Liver (tissue), 9 donors: ENCODE data around the gene FDX1. TPM values are rescaled to one million over a fixed set of nuclear protein-coding genes. Genes with fewer than 3 reads are reported as not detected.

Source experiments
- DNase-seq: peaks from one replicate; pipeline ENCODE4 v3.0.0-alpha.2; 2017; ENCODE audit warnings: low spot score
- H3K27ac ChIP-seq, 2 donors: one replicate each; pipeline ENCODE4 v1.7.0; 2013; ENCODE audit warnings: inconsistent platforms in 2 of 2, low read length in 2 of 2, control low read depth in 1 of 2, low read depth in 1 of 2, mild to moderate bottlenecking in 1 of 2
- H3K27me3 ChIP-seq, 4 donors: one replicate each; pipeline versions ENCODE4 v1.6.1 to v1.7.0; 2013; ENCODE audit warnings: low read length in 3 of 4, inconsistent platforms in 1 of 4, mild to moderate bottlenecking in 1 of 4, moderate library complexity in 1 of 4; ENCODE audit not compliant: control insufficient read depth in 4 of 4, insufficient read depth in 4 of 4
- H3K36me3 ChIP-seq, 4 donors: one replicate each; pipeline versions ENCODE4 v1.6.1 to v1.7.0; 2013; ENCODE audit warnings: low read length in 3 of 4, mild to moderate bottlenecking in 3 of 4, low read depth in 1 of 4, moderate library complexity in 1 of 4; ENCODE audit not compliant: control insufficient read depth in 4 of 4, insufficient read depth in 3 of 4
- H3K4me1 ChIP-seq, 4 donors: one replicate each; pipeline versions ENCODE4 v1.6.1 to v1.7.0; 2013; ENCODE audit warnings: low read length in 3 of 4, mild to moderate bottlenecking in 3 of 4, moderate library complexity in 1 of 4; ENCODE audit not compliant: control insufficient read depth in 4 of 4, insufficient read depth in 4 of 4
- H3K4me3 ChIP-seq, 3 donors: one replicate each; pipeline versions ENCODE4 v1.6.1 to v1.7.0; 2013; ENCODE audit warnings: low read length in 3 of 3, control low read depth in 1 of 3, low read depth in 1 of 3, mild to moderate bottlenecking in 1 of 3
- H3K9ac ChIP-seq, 2 donors: one replicate each; pipeline ENCODE4 v1.7.0; 2013; ENCODE audit warnings: low read length in 2 of 2, mild to moderate bottlenecking in 2 of 2, moderate library complexity in 2 of 2, control low read depth in 1 of 2, low read depth in 1 of 2
- H3K9me3 ChIP-seq, 4 donors: one replicate each; pipeline versions ENCODE4 v1.6.1 to v1.7.0; 2013; ENCODE audit warnings: low read length in 3 of 4; ENCODE audit not compliant: control insufficient read depth in 4 of 4
- EGR1 ChIP-seq, 2 donors: IDR thresholded peaks; 2 replicates each; pipeline ENCODE4 v1.6.1; 2016 to 2018; ENCODE audit warnings: antibody characterized with exemption in 2 of 2, low read depth in 2 of 2
- FOXA1 ChIP-seq: IDR thresholded peaks from 2 replicates; pipeline ENCODE4 v1.6.1; 2016; ENCODE audit warnings: antibody characterized with exemption
- FOXA2 ChIP-seq: IDR thresholded peaks from 2 replicates; pipeline ENCODE4 v1.6.1; 2016; ENCODE audit warnings: antibody characterized with exemption
- GABPA ChIP-seq, 2 donors: IDR thresholded peaks in 1 of 2; conservative IDR thresholded peaks in 1 of 2; 2 replicates each; pipeline ENCODE4 v1.6.1; 2016; ENCODE audit warnings: antibody characterized with exemption in 2 of 2, mild to moderate bottlenecking in 1 of 2, moderate library complexity in 1 of 2
- HNF4A ChIP-seq, 2 donors: conservative IDR thresholded peaks; 2 replicates each; pipeline ENCODE4 v1.6.1; 2016; ENCODE audit warnings: antibody characterized with exemption in 2 of 2, mild to moderate bottlenecking in 2 of 2
- HNF4G ChIP-seq: IDR thresholded peaks from 2 replicates; pipeline ENCODE4 v1.6.1; 2016; ENCODE audit warnings: antibody characterized with exemption
- JUND ChIP-seq, 2 donors: IDR thresholded peaks; 2 replicates each; pipeline ENCODE4 v1.6.1; 2016; ENCODE audit warnings: antibody characterized with exemption in 2 of 2
- NR2F2 ChIP-seq: IDR thresholded peaks from 2 replicates; pipeline ENCODE4 v1.6.1; 2016; ENCODE audit warnings: antibody characterized with exemption
- RAD21 ChIP-seq, 2 donors: IDR thresholded peaks; 2 replicates each; pipeline ENCODE4 v1.6.1; 2016; ENCODE audit warnings: antibody characterized with exemption in 2 of 2, mild to moderate bottlenecking in 2 of 2
- RXRA ChIP-seq, 2 donors: IDR thresholded peaks; 2 replicates each; pipeline ENCODE4 v1.6.1; 2017 to 2018; ENCODE audit warnings: antibody characterized with exemption in 2 of 2, mild to moderate bottlenecking in 1 of 2
- SP1 ChIP-seq: IDR thresholded peaks from 2 replicates; pipeline ENCODE4 v1.6.1; 2018; ENCODE audit warnings: antibody characterized with exemption, mild to moderate bottlenecking
- TAF1 ChIP-seq: conservative IDR thresholded peaks from 2 replicates; pipeline ENCODE4 v1.6.1; 2016; ENCODE audit warnings: antibody characterized with exemption, mild to moderate bottlenecking
- YY1 ChIP-seq: IDR thresholded peaks from 2 replicates; pipeline ENCODE4 v1.6.1; 2016; ENCODE audit warnings: antibody characterized with exemption, mild to moderate bottlenecking
- ZBTB33 ChIP-seq: IDR thresholded peaks from 2 replicates; pipeline ENCODE4 v1.6.1; 2016; ENCODE audit warnings: antibody characterized with exemption
- WGBS: extraction: QIAGEN DNeasy Blood & Tissue Kit; methylation state at CpG from one replicate; pipeline ENCODE4 v1.1.7; 2013; 5-methylcytosine and 5-hydroxymethylcytosine counted together
- polyA plus RNA-seq, 2 donors: library from polyadenylated mRNA; stranded (reverse) in 1 of 2; unstranded in 1 of 2; fragments of 200-250 nt in 1 of 2; fragments of >200 nt in 1 of 2; fragmentation: Nextera tagmentation in 1 of 2; extraction: Ambion mirVana in 1 of 2; gene quantifications; one replicate each; pipeline versions ENCODE4 v1.2.1 to v1.2.3, GENCODE V29; 2013 to 2015
- total RNA-seq, 2 donors: library from RNA; depleted of rRNA; stranded (reverse); fragments of >200 nt; gene quantifications; one replicate each; pipeline ENCODE4 v1.2.3, GENCODE V29; 2014
- TF ChIP-seq, protein P1 (sequence below): fragments of 150-350 bp; IDR thresholded peaks from 2 replicates; pipeline ENCODE4 v1.5.1; 2017; ENCODE audit warnings: improper control_type of control experiment, low read depth, low read length; ENCODE audit not compliant: missing input control
- TF ChIP-seq, protein P2 (sequence below): IDR thresholded peaks from 2 replicates; pipeline ENCODE4 v1.6.1; 2016; ENCODE audit warnings: antibody characterized with exemption
- TF ChIP-seq, protein P3 (sequence below): IDR thresholded peaks from 2 replicates; pipeline ENCODE4 v1.6.1; 2016; ENCODE audit warnings: antibody characterized with exemption
- donor health status: healthy.
- donor health status: healthy.
- donor health status: healthy.
- donor health status: healthy.
- donor health status: healthy.

Gene FDX1
- total and polyA plus RNA-seq, 4 donors: 6.8 to 28.8 (median 17.1) TPM

DNA sequence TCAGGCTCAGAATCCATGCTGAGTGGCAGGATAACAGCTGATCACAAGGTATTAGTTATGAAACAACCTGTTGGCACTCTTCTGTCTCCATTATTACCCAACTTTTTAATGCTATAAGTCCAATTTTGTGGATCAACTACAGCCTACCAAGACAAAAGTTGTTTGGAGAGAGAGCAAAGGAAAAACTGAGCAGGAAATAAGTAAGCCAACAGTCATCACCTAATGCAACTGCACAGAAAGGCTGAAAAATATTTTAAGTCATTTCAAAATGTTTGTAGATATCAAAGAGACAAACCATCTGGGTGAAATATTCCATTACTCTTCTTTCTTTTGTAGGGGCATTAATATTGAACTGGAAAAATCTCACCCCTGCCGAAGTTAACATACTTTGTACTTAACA lies 41.6 kb downstream of the FDX1 start:
- TF ChIP-seq RXRA (IDR thresholded peaks at IDR 0.05): no peak
- TF ChIP-seq FOXA2: no peak
- TF ChIP-seq, protein P1, sequence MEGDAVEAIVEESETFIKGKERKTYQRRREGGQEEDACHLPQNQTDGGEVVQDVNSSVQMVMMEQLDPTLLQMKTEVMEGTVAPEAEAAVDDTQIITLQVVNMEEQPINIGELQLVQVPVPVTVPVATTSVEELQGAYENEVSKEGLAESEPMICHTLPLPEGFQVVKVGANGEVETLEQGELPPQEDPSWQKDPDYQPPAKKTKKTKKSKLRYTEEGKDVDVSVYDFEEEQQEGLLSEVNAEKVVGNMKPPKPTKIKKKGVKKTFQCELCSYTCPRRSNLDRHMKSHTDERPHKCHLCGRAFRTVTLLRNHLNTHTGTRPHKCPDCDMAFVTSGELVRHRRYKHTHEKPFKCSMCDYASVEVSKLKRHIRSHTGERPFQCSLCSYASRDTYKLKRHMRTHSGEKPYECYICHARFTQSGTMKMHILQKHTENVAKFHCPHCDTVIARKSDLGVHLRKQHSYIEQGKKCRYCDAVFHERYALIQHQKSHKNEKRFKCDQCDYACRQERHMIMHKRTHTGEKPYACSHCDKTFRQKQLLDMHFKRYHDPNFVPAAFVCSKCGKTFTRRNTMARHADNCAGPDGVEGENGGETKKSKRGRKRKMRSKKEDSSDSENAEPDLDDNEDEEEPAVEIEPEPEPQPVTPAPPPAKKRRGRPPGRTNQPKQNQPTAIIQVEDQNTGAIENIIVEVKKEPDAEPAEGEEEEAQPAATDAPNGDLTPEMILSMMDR: no peak
- TF ChIP-seq, protein P2, sequence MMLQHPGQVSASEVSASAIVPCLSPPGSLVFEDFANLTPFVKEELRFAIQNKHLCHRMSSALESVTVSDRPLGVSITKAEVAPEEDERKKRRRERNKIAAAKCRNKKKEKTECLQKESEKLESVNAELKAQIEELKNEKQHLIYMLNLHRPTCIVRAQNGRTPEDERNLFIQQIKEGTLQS: no peak
- WGBS: 85% methylated on average over 1 of the region's 1 CpG
- H3K4me3 ChIP-seq: no peak overlapping the region
- H3K36me3 ChIP-seq: peaks cover 0 to 2% (median 0%) of the 10 kb centered on the region in 4 donors
- no peak overlapping the region for H3K27ac ChIP-seq
- DNase-seq: no peak
- H3K4me1 ChIP-seq: no peaks in the 10 kb centered on the region
- no peaks in the 10 kb centered on the region for H3K27me3 ChIP-seq
- no peak overlapping the region for H3K9ac ChIP-seq
- H3K9me3 ChIP-seq: no peaks in the 10 kb centered on the region

DNA sequence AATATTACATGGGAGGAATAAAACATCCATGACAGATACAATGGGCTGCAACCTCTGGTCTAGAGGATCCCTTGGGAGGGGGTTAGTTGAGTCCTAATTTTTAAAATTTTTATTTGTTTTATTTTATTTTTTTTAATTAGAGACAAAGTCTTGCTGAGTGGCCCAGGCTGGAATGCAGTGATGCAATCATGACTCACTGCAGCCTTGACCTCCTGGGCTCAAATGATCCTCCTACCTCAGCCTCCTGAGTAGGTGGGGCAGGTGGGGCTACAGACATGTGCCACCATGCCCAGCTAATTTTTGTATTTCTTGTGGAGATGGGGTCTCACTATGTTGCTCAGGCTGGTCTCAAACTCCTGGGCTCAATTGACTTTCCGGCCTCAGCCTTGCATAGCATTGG lies 43.1 kb downstream of the FDX1 start:
- Histone ChIP-seq H3K27ac (no peak overlapping the region), H3K4me3 (no peak overlapping the region), H3K9ac (no peak overlapping the region), H3K9me3 (no peaks in the 10 kb centered on the region), H3K27me3 (no peaks in the 10 kb centered on the region), H3K36me3 (peaks cover 0 to 2% (median 0%) of the 10 kb centered on the region in 4 donors), H3K4me1 (no peaks in the 10 kb centered on the region)
- TF ChIP-seq ZBTB33: no peak
- no peak for TF ChIP-seq FOXA2
- no peak for TF ChIP-seq RXRA (IDR thresholded peaks at IDR 0.05)
- TF ChIP-seq, protein P3, sequence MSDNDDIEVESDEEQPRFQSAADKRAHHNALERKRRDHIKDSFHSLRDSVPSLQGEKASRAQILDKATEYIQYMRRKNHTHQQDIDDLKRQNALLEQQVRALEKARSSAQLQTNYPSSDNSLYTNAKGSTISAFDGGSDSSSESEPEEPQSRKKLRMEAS: no peak
- TF ChIP-seq HNF4A (conservative IDR thresholded peaks at IDR 0.05): no peak
- TF ChIP-seq FOXA1: no peak
- TF ChIP-seq HNF4G: no peak
- TF ChIP-seq YY1: no peak
- no peak for DNase-seq
- WGBS: 96% methylated on average over 1 of the region's 1 CpG

DNA sequence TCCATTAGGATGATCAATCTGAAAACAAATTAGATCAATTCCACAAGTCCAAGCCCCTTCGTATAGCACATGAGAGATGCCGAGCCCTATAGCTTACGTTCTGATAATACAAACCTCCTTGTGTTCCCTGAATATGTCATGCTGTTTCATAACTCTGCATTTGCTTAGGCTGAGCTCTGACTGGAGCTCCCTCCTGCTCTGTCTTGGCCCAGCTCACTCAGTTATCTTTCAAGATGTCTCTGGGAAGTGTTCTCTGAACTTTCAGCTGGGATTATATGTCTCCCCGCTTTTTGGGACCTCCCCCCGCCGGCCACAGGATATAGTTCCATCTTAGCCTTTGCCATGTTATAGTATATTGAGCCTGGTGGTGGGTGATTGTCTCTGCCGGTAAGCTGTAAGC lies 44.0 kb downstream of the FDX1 start:
- H3K9ac ChIP-seq: no peak overlapping the region
- 90% methylated on average over 7 of the region's 7 CpGs for WGBS
- DNase-seq: no peak

More for the DNA sequence above, 44.0 kb downstream of the FDX1 start:
- TF ChIP-seq HNF4G (no peak), GABPA (IDR thresholded peaks at IDR 0.05 in 1 of 2, conservative IDR thresholded peaks at IDR 0.05 in 1 of 2) (no peak), FOXA1 (no peak), JUND (IDR thresholded peaks at IDR 0.05) (no peak), EGR1 (IDR thresholded peaks at IDR 0.05; ENCODE audit: low read depth in 2 of 2) (no peak), SP1 (no peak), RAD21 (IDR thresholded peaks at IDR 0.05) (no peak), FOXA2 (no peak), HNF4A (conservative IDR thresholded peaks at IDR 0.05) (no peak), TAF1 (no peak), NR2F2 (no peak), RXRA (IDR thresholded peaks at IDR 0.05) (no peak)
- TF ChIP-seq, protein P3: no peak
- Histone ChIP-seq H3K27me3 (no peaks in the 10 kb centered on the region), H3K4me3 (no peak overlapping the region), H3K27ac (no peak overlapping the region), H3K36me3 (no peaks in the 10 kb centered on the region), H3K9me3 (no peaks in the 10 kb centered on the region), H3K4me1 (no peaks in the 10 kb centered on the region)
